ENCODE data around the gene TAGLN. TPM values are rescaled to one million over a fixed set of nuclear protein-coding genes. Genes with fewer than 3 reads are reported as not detected.
A peak's percentile ranks its signal among the peaks of the same experiment; 100 is the strongest.
"Not testable (repeated sequence)": the region's sequence is repeated elsewhere in the genome, so short reads cannot be mapped to it uniquely, and the experiment has no call there.

The TAGLN gene
- total RNA-seq, 2 donors from 2014 or later: 829 to 1,367 TPM

DNA sequence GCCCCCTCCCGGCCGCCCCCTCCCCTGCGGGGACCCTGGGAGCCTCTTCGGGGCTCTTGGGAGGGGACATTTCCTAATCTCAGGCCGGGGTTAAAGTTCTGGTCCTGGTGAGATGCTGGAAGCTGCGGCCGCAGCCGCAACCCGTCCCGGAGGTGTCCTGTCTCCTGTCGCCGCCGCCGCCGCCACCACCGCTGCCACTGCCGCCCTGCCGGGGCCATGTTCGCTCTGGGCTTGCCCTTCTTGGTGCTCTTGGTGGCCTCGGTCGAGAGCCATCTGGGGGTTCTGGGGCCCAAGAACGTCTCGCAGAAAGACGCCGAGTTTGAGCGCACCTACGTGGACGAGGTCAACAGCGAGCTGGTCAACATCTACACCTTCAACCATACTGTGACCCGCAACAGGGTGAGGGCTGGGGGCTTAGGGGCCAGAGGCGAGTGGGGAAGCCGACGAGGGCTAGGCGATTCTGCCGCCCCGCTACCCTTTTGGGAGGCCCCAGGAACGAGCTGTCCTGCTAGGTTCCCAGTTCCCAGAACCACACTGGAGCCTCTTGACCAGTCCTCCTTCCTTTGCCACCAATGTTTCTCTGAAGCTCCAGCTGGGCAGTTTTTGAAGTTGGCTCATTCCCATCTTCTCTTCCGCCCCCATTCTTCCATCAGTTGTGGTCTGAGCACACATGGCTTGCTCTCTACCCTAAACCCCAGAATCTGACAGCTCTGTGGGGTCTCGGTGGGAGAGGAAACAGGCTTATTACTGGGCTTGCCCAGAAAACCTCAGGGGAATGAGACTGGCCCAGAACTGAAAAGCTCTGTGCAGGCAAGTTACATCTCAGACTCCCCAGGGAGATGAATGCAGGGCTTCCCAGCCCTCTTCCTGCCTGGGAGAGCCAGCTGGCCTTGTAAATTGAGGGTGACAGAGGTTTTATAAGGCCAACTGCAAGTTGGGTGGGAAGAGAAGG, 19.8 kb upstream of the TAGLN start:
- DNase-seq: peak; percentile 57
- intact Hi-C loops (cut with DNase I): loop anchor here in 1 of 2 donors (5.0 kb wide), 1 partner anchor 43 kb away; no protein-coding TSS in a partner anchor
- ATAC-seq: peak; percentile 39 to 46

DNA sequence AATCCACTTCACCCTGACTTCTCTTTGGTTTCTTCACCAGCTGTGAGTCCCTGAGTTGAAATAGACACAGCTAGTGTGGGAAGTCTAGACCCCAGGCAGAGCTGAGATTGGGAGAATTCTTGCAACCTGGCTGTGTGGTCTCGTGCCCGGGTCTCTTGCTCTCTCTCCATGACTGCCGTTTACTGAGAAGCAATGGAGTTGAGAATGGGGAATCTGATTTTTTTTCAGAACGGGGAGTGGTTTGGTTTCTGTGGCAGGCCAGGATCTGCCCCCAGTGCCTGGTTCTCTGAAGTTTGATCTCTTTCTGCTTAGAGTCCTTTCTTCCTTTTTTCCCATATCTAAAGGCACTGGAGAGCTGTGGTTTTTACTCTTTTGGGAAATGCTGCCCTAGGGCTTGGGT, 19.1 kb upstream of the TAGLN start:
- DNase-seq: peak; percentile 16
- intact Hi-C loops (cut with DNase I): no loop called here
- ATAC-seq: peak in 1 of 2 donors; percentile 1

DNA sequence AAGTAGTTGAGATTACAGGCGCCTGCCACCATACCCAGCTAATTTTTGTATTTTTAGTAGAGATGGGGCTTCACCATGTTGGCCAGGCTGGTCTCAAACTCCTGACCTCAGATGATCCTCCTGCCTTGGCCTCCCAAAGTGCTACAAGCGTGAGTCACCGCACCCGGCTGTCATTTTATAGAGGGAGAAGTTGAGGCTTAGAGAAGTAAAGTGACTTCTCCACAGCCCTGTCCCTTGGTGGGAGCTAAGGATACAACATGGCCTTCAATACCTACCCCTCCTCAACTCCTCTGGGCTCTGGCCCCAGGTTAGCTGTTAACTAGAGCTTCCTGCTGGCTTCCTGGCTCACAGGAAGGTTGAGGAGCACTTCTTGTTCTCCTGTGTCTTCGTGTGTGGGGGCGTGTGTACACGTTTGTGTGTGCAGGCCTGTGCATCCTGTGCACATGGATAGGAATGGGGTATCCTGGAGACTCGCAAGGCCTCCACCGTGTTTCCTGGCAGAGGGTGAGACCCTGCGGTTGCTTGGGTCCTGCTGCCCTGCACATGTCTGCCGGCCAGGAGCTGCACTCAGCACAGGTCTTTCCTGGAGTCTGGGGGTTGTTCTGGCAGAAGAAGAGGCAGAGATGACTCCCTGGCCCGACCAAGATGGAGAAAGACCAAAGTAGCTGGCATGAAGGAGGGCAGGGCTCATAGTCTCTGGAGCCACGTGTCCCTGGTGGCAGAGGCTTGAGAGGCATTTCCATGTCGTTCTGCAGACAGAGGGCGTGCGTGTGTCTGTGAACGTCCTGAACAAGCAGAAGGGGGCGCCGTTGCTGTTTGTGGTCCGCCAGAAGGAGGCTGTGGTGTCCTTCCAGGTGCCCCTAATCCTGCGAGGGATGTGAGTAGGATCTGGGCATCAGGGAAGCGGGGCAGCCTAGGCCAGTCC, 18.2 kb upstream of the TAGLN start:
- DNase-seq: peak; percentile 82
- intact Hi-C loops (cut with DNase I): no loop called here

DNA sequence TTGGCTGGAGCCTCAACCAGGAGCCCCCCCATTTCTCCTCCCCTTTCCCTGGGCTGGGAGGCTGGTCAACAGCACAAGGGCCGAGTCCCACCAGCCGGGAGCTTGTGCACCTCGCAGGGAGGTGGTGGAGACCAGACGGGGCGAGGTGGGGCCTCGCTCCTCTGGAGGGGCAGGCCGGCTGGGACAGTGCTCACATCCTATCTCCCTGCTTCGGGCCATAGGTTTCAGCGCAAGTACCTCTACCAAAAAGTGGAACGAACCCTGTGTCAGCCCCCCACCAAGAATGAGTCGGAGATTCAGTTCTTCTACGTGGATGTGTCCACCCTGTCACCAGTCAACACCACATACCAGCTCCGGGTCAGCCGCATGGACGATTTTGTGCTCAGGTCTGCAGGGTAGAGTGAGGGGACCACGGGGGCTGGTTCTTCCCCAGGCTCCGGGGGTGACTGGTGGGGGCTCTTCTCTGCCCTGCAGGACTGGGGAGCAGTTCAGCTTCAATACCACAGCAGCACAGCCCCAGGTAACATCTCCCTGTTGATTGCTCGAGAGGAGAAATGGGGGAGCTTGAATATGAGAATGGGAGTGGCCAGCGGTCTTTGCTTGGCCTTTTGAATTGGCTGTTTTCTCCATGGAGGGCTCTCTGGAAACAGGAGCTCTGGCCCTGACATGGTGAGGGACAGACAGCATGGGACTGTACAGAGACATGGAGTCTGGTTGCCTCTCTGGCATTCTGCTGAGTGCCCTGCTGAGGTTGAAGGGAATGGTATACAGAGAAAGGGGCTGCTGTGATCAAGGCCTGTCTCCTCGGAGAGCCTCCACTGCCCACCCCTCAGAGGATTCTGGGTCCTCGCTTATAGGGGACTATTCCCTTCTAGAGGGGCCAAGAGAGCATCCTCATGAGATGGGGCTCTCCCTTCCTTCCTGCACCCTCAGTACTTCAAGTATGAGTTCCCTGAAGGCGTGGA, 17.3 kb upstream of the TAGLN start:
- intact Hi-C loops (cut with DNase I): no loop called here
- no peak for ATAC-seq
- peak; percentile 16 for DNase-seq

More for the DNA sequence above, 18.2 kb upstream of the TAGLN start:
- peak; percentile 13 to 23 for ATAC-seq

DNA sequence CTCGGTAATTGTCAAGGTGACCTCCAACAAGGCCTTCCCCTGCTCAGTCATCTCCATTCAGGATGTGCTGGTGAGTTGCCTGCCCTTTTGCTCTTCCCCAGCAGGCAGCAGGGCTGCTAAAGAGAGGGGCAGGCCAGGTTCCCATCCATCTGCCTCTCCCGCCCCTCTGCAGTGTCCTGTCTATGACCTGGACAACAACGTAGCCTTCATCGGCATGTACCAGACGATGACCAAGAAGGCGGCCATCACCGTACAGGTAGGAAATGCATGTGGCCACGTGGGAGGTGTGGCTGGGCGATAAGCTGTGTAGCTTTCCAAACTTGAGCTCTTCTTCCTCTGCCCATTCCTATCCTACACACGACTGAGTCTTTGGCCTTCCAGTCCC, 16.6 kb upstream of the TAGLN start:
- intact Hi-C loops (cut with DNase I): no loop called here
- no peak for ATAC-seq
- DNase-seq: no peak

DNA sequence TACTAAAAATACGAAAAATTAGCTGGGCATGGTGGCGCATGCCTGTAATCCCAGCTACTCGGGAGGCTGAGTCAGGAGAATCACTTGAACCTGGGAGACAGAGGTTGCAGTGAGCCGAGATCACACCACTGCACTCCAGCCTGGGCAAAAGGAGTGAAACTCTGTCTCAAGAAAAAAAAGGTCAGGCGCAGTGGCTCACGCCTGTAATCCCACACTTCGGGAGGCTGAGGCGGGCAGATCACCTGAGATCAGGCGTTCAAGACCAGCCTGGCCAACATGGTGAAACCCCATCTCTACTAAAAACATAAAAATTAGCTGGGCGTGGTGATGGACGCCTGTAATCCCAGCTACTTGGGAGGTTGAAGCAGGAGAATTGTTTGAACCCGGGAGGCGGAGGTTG, 16.0 kb upstream of the TAGLN start:
- intact Hi-C loops (cut with DNase I); DNase-seq; ATAC-seq: not testable (repeated sequence)

DNA sequence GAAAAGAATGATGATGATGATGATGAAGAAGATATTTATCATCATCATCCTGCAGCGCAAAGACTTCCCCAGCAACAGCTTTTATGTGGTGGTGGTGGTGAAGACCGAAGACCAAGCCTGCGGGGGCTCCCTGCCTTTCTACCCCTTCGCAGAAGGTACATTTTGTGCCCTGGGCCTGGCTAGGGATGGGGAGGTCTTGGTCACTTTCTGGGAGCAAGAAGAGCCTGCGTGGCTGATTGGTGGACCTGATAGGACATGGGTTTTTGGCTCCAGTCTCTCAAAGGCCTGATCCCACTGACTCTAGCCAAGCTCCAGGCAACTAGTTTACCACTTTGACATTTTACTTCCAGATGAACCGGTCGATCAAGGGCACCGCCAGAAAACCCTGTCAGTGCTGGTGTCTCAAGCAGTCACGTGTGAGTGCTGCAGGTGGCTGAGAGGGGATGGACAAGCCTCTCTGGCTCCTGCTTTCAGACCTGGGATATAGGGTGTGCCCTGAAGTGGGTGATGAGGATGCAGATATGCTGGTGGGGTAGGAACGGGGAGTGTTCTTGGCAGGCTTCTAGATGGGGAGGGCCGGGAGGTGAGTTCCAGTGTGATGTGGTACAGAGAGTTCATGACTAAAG, 15.3 kb upstream of the TAGLN start:
- DNase-seq (no peak), ATAC-seq (no peak)
- intact Hi-C loops (cut with DNase I): no loop called here

DNA sequence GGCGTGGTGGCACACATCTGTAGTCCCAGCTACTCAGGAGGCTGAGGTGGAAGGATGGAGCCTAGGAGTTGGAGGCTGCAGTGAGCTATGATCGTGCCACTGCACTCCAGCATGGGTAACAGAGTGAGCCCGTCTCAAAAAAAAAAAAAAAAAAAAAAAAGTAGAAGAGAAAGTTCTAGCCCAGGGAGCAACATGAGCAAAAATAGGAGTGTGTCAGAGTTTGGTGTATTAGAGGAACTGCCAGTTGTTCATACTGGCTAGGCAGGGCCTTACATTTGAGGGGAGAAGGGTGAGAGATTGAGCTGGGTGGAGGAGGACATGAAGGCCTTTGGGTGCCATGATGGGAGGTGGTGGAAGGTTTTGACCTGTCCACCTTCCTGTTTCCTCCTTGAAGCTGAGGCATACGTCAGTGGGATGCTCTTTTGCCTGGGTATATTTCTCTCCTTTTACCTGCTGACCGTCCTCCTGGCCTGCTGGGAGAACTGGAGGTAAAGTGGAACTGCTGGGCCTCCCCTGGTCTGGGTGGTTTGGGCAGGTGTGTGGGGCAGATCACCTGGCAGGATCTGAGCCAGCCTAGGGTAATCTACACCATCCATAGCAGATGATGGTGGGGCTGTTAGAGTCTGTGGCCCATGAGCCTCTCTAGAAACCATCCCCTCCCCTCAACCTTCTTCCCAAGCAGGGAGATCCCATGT, 13.3 kb upstream of the TAGLN start:
- intact Hi-C loops (cut with DNase I): no loop called here
- ATAC-seq: no peak
- no peak for DNase-seq

DNA sequence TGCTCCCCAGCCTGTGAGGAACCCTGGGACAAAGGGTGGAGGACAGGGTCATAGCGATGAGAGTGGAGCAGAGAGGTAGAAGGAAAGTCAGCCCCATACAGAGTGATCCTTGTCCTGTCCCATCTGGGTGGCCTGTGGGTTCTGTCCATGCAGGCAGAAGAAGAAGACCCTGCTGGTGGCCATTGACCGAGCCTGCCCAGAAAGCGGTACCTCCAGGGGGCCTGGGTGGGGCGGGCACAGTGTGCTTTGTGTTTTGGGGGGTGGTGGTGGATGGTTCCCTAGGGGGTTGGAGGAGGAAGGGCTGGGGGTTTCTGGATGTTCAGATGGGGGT, 12.8 kb upstream of the TAGLN start:
- intact Hi-C loops (cut with DNase I): no loop called here
- ATAC-seq (no peak), DNase-seq (no peak)

DNA sequence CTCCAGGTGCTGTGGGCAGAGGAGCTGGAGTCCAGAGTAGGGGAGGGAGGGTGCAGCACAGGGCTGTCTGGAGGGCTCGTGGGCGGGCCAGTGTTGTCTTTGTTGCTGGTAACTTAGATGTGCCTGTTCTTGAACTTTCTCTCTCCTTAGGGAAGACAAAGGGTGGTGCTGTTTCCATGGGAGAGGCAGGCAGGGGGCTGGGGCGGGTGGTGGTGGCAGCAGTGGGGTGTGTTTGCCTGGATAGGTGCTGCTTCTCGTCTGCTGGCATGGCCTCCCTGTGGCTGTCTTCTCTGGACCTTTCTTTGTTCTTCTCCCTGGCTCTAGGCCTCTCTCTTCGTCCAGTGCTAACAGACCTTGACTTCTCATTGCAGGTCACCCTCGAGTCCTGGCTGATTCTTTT, 12.2 kb upstream of the TAGLN start:
- intact Hi-C loops (cut with DNase I): no loop called here
- DNase-seq: peak; percentile 11
- ATAC-seq: no peak

DNA sequence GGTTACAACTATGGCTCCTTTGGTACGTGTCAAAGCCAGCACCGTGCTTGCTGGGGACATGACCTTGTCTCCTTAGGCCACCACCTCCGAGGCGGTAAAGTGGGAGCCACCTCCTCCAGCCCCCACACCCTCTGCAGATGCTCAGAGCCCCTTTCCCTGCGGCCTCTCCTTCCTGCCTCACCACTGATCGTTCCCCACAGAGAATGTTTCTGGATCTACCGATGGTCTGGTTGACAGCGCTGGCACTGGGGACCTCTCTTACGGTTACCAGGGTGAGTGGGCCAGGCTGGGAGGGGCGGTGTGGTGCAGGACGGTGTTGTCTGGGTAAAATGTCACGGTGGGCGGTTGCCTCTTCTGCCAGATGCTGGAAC, 11.8 kb upstream of the TAGLN start:
- no peak for ATAC-seq
- DNase-seq: peak; percentile 5
- intact Hi-C loops (cut with DNase I): no loop called here

DNA sequence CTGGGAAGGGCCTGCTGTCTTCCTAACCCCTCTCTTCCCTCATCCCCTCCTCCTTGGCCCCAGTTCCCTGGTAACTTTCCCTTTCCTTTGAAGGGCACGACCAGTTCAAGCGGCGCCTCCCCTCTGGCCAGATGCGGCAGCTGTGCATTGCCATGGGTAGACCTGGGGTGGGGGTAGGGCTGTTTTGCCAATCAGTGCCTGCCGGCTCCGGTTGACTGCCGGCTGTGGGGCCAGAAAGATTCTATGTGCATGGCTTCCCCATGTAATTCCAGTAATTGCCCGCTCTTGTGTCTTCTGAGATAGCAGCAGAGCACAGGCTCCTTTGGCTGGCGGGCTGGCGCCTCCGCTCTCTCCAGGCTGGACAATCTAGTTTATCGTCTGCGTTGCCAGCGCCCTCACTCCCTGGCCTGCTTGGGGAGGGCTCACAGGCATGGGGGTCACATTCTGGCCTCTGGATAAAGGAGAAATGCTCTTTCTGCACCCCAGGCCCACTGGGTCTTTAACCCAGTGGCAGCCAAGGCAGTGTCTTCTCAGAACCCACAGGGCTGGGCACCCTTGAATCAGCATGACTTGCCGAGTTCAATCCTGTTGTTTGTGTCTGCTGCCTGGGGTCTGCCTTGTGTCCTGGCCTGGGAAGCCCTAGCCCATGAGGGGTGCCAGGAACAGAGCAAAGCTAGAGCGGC, 11.2 kb upstream of the TAGLN start:
- DNase-seq: peak; percentile 14
- intact Hi-C loops (cut with DNase I): no loop called here
- ATAC-seq: no peak

DNA sequence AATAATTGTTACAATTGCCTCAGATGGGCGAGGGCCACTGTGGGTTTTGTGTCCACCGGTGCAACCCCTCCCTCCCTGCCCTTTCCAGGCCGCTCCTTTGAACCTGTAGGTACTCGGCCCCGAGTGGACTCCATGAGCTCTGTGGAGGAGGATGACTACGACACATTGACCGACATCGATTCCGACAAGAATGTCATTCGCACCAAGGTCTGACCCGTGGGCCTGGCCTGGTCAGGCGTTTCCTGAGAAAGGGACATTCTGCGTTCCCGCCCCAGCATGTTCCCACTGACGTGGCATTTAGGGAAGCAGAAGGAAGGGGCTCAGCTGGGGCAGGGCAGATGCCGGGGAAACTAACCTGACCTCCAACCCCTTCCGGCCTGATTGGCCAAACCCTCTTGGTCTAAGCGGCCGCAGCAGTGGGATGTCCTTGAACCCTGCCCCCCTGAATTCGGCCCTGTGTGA, 10.5 kb upstream of the TAGLN start:
- DNase-seq (peak; percentile 39), ATAC-seq (peak in 1 of 2 donors; percentile 7)
- intact Hi-C loops (cut with DNase I): no loop called here

DNA sequence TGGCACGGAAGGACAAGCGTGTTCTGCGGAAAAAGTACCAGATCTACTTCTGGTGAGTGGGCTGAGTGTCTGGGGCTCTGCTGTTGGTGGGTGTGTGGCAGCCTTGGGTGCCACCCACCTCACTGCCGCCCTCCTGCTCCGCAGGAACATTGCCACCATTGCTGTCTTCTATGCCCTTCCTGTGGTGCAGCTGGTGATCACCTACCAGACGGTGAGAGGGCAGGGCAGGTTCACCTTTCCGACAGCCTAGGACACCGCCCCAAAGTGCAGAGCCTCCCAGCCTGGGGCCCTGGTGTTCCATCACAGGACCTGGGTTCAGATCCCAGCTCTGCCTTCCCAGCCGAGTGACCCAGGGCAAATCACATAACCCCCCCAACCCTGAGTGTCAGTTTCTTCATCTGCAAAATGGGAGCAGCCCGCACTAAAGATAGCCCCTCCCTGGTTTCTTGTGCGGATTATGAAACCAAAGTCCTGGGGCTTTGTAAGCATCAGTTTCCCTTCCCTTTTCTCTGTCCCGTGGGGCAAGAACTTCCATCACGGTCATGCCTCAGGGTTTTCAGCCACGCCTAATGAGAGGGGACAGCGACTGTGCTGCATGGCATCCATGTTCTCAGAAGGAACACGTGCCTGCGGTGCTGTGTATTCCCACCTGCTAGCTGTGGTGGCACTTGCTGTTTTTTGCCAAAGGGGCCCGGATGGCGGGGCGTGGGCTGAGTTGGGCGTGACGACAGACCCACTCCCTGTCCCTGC, 9.8 kb upstream of the TAGLN start:
- DNase-seq (peak; percentile 32), ATAC-seq (peak in 1 of 2 donors; percentile 32)
- intact Hi-C loops (cut with DNase I): no loop called here

DNA sequence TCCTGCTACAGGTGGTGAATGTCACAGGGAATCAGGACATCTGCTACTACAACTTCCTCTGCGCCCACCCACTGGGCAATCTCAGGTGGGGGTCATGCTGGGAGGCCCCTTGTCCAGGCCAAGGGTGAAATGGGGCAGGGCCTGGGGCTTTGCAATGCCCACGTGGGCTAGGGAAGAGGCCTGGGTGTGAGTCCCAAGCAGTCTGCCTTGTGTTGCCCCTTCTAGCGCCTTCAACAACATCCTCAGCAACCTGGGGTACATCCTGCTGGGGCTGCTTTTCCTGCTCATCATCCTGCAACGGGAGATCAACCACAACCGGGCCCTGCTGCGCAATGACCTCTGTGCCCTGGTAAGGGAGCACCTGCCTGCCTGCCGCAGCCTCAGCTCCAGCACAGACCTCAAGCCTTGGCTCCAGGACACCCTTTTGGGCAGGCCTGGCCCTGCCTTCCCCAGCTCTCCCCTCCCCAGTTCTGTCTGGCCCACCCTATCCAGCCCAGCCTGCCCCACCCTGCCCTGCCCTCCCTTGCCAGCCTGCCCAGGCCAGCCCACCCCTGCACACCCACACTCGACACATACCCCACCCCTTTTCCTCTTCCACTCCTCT, 9.1 kb upstream of the TAGLN start:
- ATAC-seq: no peak
- intact Hi-C loops (cut with DNase I): no loop called here

More for the DNA sequence above, 9.1 kb upstream of the TAGLN start:
- DNase-seq: peak; percentile 13

All from left cardiac atrium (tissue), 4 donors.